Thymus (tissue), 14 donors: ENCODE data around the gene SERPIND1. TPM values are rescaled to one million over a fixed set of nuclear protein-coding genes. Genes with fewer than 3 reads are reported as not detected.
"Not testable (repeated sequence)": the region's sequence is repeated elsewhere in the genome, so short reads cannot be mapped to it uniquely, and the experiment has no call there.

Source experiments
- DNase-seq, 9 donors: peaks; one replicate each; pipeline ENCODE4 v3.0.0-alpha.2; 2013; ENCODE audit warnings: low spot score in 9 of 9, low read depth in 6 of 9, missing footprints in 1 of 9
- H3K27ac ChIP-seq, 2 donors: one replicate each; pipeline ENCODE4 v1.5.1; 2013; ENCODE audit warnings: control low read depth in 1 of 2, low read depth in 1 of 2, low read length in 1 of 2, mild to moderate bottlenecking in 1 of 2, moderate library complexity in 1 of 2
- H3K27me3 ChIP-seq, 2 donors: one replicate each; pipeline ENCODE4 v1.5.1; 2013; ENCODE audit warnings: low read length in 1 of 2; ENCODE audit not compliant: control insufficient read depth in 2 of 2, insufficient read depth in 1 of 2
- H3K36me3 ChIP-seq, 2 donors: one replicate each; pipeline ENCODE4 v1.5.1; 2013; ENCODE audit warnings: low read length in 1 of 2, mild to moderate bottlenecking in 1 of 2, moderate library complexity in 1 of 2; ENCODE audit not compliant: control insufficient read depth in 2 of 2, insufficient read depth in 2 of 2
- H3K4me1 ChIP-seq, 2 donors: one replicate each; pipeline ENCODE4 v1.5.1; 2013; ENCODE audit warnings: low read length in 2 of 2; ENCODE audit not compliant: control insufficient read depth in 2 of 2, insufficient read depth in 2 of 2
- H3K4me3 ChIP-seq, 2 donors: one replicate each; pipeline ENCODE4 v1.5.1; 2013; ENCODE audit warnings: low read length in 2 of 2, control low read depth in 1 of 2, mild to moderate bottlenecking in 1 of 2
- H3K9me3 ChIP-seq, 2 donors: one replicate each; pipeline ENCODE4 v1.5.1; 2013; ENCODE audit warnings: low read length in 1 of 2, mild to moderate bottlenecking in 1 of 2; ENCODE audit not compliant: control insufficient read depth in 2 of 2, insufficient read depth in 1 of 2
- WGBS: extraction: QIAGEN DNeasy Blood & Tissue Kit; methylation state at CpG from one replicate; pipeline ENCODE4 v1.1.7; 2013; 5-methylcytosine and 5-hydroxymethylcytosine counted together
- long read RNA-seq, 10 donors: transcript quantifications; one replicate each; lab custom pipeline, GENCODE V29; 2026
- polyA plus RNA-seq: library from polyadenylated mRNA; stranded (reverse); fragments of 200-250 nt; gene quantifications from one replicate; pipeline ENCODE4 v1.2.3, GENCODE V29; 2013
- total RNA-seq: library from RNA; stranded (reverse); fragments of 120-200 nt; gene quantifications from one replicate; pipeline ENCODE4 v1.2.4, GENCODE V29; 2013
- donor health status: healthy.

The SERPIND1 gene, protein sequence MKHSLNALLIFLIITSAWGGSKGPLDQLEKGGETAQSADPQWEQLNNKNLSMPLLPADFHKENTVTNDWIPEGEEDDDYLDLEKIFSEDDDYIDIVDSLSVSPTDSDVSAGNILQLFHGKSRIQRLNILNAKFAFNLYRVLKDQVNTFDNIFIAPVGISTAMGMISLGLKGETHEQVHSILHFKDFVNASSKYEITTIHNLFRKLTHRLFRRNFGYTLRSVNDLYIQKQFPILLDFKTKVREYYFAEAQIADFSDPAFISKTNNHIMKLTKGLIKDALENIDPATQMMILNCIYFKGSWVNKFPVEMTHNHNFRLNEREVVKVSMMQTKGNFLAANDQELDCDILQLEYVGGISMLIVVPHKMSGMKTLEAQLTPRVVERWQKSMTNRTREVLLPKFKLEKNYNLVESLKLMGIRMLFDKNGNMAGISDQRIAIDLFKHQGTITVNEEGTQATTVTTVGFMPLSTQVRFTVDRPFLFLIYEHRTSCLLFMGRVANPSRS
- 0.05 TPM for total RNA-seq
- polyA plus RNA-seq: 0.11 TPM
- long read RNA-seq, donor 1: 0 reads
- long read RNA-seq, donor 2, partial matches to known transcripts: 0 of 1 reads
- long read RNA-seq, donor 2, other reads (novel, unspliced or antisense): 0 of 1 reads
- long read RNA-seq, donor 3: 0 reads
- long read RNA-seq, donor 4: 0 reads
- long read RNA-seq, donor 5: 0 reads
- long read RNA-seq, donor 6: 0 reads
- long read RNA-seq, donor 7: 0 reads
- long read RNA-seq, donor 8: 0 reads
- long read RNA-seq, donor 9: 0 reads
- long read RNA-seq, donor 10: 0 reads

DNA sequence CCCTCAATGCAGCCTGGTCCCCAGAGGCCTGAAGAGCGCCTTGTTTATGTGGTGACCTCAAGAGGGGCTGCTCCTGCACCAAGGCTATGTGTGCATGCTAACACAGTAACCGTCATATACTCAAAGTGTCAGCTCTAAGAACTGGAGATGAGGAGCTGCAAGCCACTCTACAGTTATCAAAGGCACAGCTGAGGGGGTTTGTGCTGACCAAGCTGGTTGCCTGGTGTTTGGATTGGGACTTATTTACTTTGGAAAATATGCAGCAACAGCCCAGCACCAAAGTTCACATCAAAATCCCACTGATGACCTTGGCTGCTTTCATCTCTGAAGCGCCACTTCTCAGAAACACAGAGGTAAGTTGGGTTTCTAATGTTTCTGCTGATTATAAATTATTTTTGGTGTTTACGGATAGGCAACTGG is at the start of gene SERPIND1:
SERPIND1 (plus strand) TSS at position 321 of the 420 bp plus-strand sequence. CDS start 5,200 bp downstream, outside the sequence.
- no peaks in the 10 kb centered on the region for H3K4me1 ChIP-seq
- no peak within 1 kb of the TSS for H3K4me3 ChIP-seq
- H3K27me3 ChIP-seq: no peaks in the 10 kb centered on the region
- WGBS: 84% methylated on average over 4 of the region's 4 CpGs
- H3K27ac ChIP-seq: no peak within 1 kb of the TSS
- peaks cover 19 to 25% of the 10 kb centered on the region in 2 donors for H3K36me3 ChIP-seq
- H3K9me3 ChIP-seq: no peaks in the 10 kb centered on the region
- DNase-seq: no peak

DNA sequence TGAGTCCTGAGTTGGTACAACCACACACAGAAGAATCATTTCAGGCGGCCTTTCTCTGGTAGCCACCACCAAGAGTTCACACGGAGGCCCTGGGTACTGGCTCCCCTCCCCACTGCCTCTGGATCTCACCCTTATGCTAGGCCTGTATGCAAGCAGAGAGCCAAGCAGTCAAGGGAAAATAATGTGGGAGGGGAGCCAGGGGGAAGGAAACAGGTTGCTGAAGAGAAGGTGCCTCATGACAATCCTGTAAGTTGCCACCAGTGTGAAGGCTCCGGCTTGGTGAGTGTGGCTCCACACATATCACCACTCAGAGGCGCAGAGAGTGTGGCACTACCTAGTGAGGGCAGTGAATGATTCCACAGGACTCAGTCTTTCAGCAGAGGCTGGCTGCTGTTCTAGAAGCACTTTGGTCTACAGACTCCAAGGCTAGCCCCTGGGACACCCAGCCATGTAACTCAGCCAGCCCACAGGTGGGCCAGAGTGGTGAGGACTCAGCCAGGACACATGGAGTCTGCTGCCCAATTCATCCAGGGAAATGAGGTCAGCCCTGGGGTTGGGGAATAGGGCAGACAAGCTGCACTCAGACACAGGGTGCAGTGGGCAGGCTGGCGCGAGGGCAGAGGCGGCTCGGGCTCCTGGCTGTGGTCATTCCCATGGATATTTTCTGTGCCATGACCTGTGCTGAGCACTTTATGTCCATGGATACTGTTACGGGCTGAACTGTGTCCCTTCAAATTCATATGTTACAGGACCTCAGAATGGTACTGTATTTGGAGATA is 49.0 kb upstream of the SERPIND1 start:
- DNase-seq: no peak
- H3K9me3 ChIP-seq: peaks cover 0 to 3% of the 10 kb centered on the region in 2 donors
- no peaks in the 10 kb centered on the region for H3K27me3 ChIP-seq
- H3K4me1 ChIP-seq: no peaks in the 10 kb centered on the region
- H3K36me3 ChIP-seq: peaks cover 58 to 63% of the 10 kb centered on the region in 2 donors
- H3K4me3 ChIP-seq: no peak overlapping the region
- WGBS: 93% methylated on average over 9 of the region's 9 CpGs
- H3K27ac ChIP-seq: no peak overlapping the region

DNA sequence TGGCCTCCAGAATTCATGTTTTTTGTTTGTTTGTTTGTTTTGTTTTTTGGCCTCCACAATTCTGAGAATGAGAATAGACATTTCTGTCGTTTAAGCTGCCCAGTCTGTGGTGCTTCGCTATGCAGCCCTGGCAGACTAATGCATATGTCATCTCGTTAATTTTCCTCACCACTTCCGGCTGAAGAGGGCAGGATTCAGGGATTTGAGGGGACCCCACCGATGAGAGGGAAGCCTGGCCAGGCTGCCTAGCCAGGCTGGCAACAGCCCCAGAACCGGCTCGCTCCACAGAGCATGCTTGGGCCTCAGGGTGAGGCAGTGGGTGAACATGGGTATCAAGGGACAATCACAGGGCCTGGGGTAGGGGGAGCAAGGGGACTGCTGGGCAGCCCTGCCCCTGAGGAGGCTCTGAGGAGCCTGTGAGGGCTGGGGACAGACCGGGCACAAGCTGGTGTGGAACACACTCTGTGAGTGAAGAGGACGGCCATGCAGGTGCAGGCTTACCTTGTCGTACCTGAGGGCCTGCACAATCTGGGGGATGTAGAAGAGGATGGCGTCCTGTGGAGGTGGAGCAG is 47.8 kb upstream of the SERPIND1 start:
- peaks cover 60 to 61% of the 10 kb centered on the region in 2 donors for H3K36me3 ChIP-seq
- no peaks in the 10 kb centered on the region for H3K4me1 ChIP-seq
- DNase-seq: no peak
- peaks cover 0 to 3% of the 10 kb centered on the region in 2 donors for H3K9me3 ChIP-seq
- no peaks in the 10 kb centered on the region for H3K27me3 ChIP-seq
- no peak overlapping the region for H3K27ac ChIP-seq
- WGBS: 98% methylated on average over 11 of the region's 11 CpGs
- H3K4me3 ChIP-seq: no peak overlapping the region

DNA sequence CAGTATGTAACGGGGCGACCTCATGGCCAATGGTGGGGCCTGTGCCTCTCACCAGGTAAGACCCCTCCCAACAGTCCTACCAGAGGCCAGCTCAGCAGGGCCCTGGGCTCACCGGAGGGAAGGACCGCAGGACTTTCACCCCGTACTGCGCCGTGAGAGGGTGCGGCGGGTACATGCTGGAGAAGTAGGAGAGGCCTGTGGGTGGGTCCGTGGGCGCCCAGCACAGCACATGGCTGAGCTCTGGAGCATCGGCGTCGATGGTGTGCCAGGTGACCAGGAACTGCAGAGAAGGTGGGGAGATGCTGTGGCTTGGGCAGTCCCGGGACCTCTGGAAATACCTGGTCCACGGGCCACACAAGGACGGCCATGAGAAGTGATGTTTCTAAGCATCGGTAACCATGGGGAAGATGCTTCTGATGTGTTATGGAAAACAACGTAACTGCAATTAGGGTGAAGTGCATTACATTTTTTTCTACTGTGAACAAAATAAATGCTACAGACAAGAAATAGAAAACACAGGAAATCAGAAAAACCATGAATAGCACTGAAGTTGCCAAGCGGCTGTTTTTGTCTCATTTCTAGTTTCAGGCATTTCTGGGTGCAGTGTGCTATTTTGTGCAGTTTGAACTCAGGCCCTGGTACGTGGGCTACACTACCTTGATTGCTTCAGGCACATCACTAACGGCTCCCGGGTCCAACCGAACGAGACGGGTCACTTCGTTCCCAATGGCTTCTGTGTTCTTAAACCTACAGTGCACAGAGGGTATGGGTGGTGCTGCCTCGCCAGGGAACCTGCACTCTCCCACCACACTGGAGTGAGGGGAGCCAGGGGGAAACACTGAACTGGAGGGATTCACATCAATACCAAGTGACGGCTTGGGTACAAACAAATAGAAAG is 46.5 kb upstream of the SERPIND1 start:
- Histone ChIP-seq H3K4me1 (no peaks in the 10 kb centered on the region), H3K36me3 (peaks cover 49 to 62% of the 10 kb centered on the region in 2 donors), H3K9me3 (peaks cover 0 to 3% of the 10 kb centered on the region in 2 donors), H3K4me3 (no peak overlapping the region), H3K27ac (no peak overlapping the region), H3K27me3 (no peaks in the 10 kb centered on the region)
- 95% methylated on average over 29 of the region's 29 CpGs for WGBS
- DNase-seq: no peak

DNA sequence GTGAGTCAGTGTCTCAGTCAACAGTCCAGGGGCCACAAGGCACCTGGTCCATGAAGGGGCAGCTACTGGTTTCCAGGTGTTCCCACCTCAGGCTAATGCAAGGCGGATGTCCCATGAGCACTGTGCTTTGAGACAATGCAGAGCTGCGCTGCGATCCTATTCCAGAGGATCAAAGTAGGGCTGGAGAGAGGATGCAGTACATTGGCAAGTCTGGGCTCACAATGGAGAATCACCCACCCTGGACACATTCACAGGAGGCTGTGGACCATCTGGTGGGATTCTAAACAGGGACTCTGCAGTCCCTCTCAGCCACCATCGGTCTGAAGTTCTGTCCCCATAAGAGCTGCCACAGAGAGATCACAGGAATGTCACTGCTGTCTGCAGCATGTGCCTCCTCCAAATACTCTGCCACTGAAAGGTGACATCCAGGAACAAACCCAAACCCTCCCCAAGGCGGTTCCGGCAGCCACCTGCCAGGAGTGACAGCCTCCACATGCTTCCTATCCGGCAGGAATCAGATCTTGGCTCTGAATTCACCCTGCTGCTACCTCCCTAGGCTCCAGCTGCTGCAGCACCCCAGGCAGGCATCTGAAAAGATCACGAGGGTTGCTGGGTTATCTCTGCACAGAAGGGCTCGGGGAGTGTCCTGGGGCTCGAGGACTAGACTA is 45.3 kb upstream of the SERPIND1 start:
- Histone ChIP-seq H3K36me3 (peaks cover 52 to 63% of the 10 kb centered on the region in 2 donors), H3K27me3 (no peaks in the 10 kb centered on the region), H3K27ac (no peak overlapping the region), H3K4me3 (no peak overlapping the region), H3K9me3 (peaks cover 0 to 3% of the 10 kb centered on the region in 2 donors), H3K4me1 (no peaks in the 10 kb centered on the region)
- 97% methylated on average over 10 of the region's 10 CpGs for WGBS
- DNase-seq: no peak

DNA sequence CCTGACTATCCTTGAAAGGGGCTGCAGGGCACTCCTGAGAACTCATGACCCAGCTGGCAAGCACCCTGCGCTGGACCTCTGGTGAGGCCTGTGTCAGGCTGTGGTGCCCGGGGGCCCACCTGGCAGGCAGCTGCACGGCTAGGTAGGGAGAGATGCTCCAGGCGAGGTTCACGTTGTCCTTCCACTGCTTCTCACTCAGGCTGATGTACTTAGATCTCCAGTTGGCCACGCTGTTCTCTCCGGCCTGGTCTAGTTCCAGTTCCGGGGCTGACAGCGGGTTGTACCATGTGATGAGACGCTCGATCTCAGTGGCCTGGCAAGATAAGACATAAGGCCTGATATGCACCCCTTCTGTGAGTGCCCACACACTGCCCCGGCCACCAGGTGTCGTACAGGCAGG is 44.7 kb upstream of the SERPIND1 start:
- DNase-seq: no peak
- Histone ChIP-seq H3K9me3 (peaks cover 0 to 3% of the 10 kb centered on the region in 2 donors), H3K27me3 (no peaks in the 10 kb centered on the region), H3K4me3 (no peak overlapping the region), H3K4me1 (no peaks in the 10 kb centered on the region), H3K36me3 (peaks cover 52 to 63% of the 10 kb centered on the region in 2 donors), H3K27ac (no peak overlapping the region)
- 98% methylated on average over 13 of the region's 13 CpGs for WGBS

DNA sequence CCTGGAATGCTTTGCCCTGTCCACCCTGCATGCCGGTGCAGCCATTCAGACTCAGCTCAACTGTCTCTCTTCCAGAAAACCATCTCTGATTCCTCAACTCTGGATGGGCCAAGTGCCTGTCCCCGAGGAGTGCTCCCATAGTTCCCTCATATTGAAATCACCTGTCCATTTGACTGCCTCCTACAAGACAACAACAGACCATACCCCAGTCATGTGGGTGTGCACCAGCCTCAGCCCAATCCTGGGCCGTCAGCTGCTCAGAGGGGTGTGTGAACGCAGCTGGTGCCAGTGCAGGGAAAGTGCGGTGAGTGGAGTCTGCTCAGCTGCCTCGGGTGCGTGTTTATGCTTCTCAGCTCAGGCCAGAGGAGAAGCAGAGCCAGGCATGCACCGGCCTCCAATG is 41.5 kb upstream of the SERPIND1 start:
- H3K36me3 ChIP-seq: peaks cover 26 to 38% of the 10 kb centered on the region in 2 donors
- 90% methylated on average over 5 of the region's 8 CpGs for WGBS
- H3K9me3 ChIP-seq, DNase-seq, H3K27me3 ChIP-seq, H3K4me1 ChIP-seq, H3K4me3 ChIP-seq, H3K27ac ChIP-seq: not testable (repeated sequence)
